GM18499 (cell line): ENCODE results near the gene TRAPPC2L.
"Not testable (repeated sequence)": the region's sequence is repeated elsewhere in the genome, so short reads cannot be mapped to it uniquely, and the experiment has no call there.

Source experiments
- ATAC-seq: cut with Tn5 transposase; IDR thresholded peaks from one replicate; pipeline ENCODE4 v1.9.1; 2021; ENCODE audit warnings: moderate number of reproducible peaks; ENCODE audit not compliant: insufficient read depth, unreplicated experiment

TRAPPC2L gene

GRCh38 chr16:88817785-88818574 lies 38.9 kb upstream of the TRAPPC2L start:
- ATAC-seq, result no peak

GRCh38 chr16:88818575-88818874 lies 38.4 kb upstream of the TRAPPC2L start:
- ATAC-seq, result no peak

- no peak for ATAC-seq
Observed at GRCh38 chr16:88819126-88819525, 37.8 kb upstream of the TRAPPC2L start.

GRCh38 chr16:88820385-88821025 lies 36.4 kb upstream of the TRAPPC2L start:
- no peak for ATAC-seq

- ATAC-seq, result no peak
Observed at GRCh38 chr16:88821168-88821850, 35.6 kb upstream of the TRAPPC2L start.

- ATAC-seq, result no peak
Observed at GRCh38 chr16:88822281-88823040, 34.5 kb upstream of the TRAPPC2L start.

- not testable (repeated sequence) for ATAC-seq
Observed at GRCh38 chr16:88823646-88824045, 33.3 kb upstream of the TRAPPC2L start.

GRCh38 chr16:88824256-88825077 lies 32.5 kb upstream of the TRAPPC2L start:
- ATAC-seq, result no peak

GRCh38 chr16:88825146-88825545 lies 31.8 kb upstream of the TRAPPC2L start:
- ATAC-seq, result no peak

GRCh38 chr16:88826070-88826840 lies 30.7 kb upstream of the TRAPPC2L start:
- no peak for ATAC-seq

GRCh38 chr16:88827727-88828126 lies 29.2 kb upstream of the TRAPPC2L start:
- no peak for ATAC-seq

GRCh38 chr16:88828711-88829110 lies 28.2 kb upstream of the TRAPPC2L start:
- no peak for ATAC-seq

- no peak for ATAC-seq
Observed at GRCh38 chr16:88830258-88830657, 26.7 kb upstream of the TRAPPC2L start.

- no peak for ATAC-seq
Observed at GRCh38 chr16:88830783-88831182, 26.1 kb upstream of the TRAPPC2L start.

GRCh38 chr16:88831838-88832237 lies 25.1 kb upstream of the TRAPPC2L start:
- ATAC-seq, result no peak

- ATAC-seq, result no peak
Observed at GRCh38 chr16:88833086-88833485, 23.8 kb upstream of the TRAPPC2L start.

- no peak for ATAC-seq
Observed at GRCh38 chr16:88834670-88835069, 22.3 kb upstream of the TRAPPC2L start.

- no peak for ATAC-seq
Observed at GRCh38 chr16:88835383-88835782, 21.5 kb upstream of the TRAPPC2L start.

- no peak for ATAC-seq
Observed at GRCh38 chr16:88835818-88836217, 21.1 kb upstream of the TRAPPC2L start.
